ENCODE results near the gene COPG2. TPM values are rescaled to one million over a fixed set of nuclear protein-coding genes. Genes with fewer than 3 reads are reported as not detected.

The COPG2 gene
- total and polyA plus RNA-seq, 2 donors (not counting 1 experiment from before 2014, with no cell fraction given) = 47.8 to 52.4 TPM

GRCh38 chr7:130490888-130491804 is 177.4 kb downstream of the COPG2 start:
- no peaks in the 10 kb centered on the region for H3K36me3 ChIP-seq (ENCODE audit: control insufficient read depth, insufficient read depth, low read length)
- H3K27ac ChIP-seq (ENCODE audit: insufficient read depth, low read length) = peak overlapping the region; percentile 49
- H3K79me2 ChIP-seq (ENCODE audit: control insufficient read depth, insufficient read depth, low read length) = peaks cover 28% of the 10 kb centered on the region
- peak; percentile 50 to 54 for DNase-seq (ENCODE audit: low read depth in 2 of 2)
- peak overlapping the region; percentile 40 for H3K9ac ChIP-seq (ENCODE audit: insufficient read depth, low read length)
- no peaks in the 10 kb centered on the region for H4K20me1 ChIP-seq (ENCODE audit: control insufficient read depth, extremely low read depth, insufficient read depth, low read length)
- TF ChIP-seq EZH2 (IDR thresholded peaks at IDR 0.05; ENCODE audit: low read length, missing control alignments) (no peak), CTCF (conservative IDR thresholded peaks at IDR 0.05 in 1 of 2, IDR thresholded peaks at IDR 0.05 in 1 of 2; ENCODE audit: low read depth in 1 of 2, low read length in 2 of 2) (peak in 1 of 2 donors; percentile 46)
- no peaks in the 10 kb centered on the region for H3K9me3 ChIP-seq (ENCODE audit: control insufficient read depth, insufficient read depth, low read depth, low read length)
- peak overlapping the region; percentile 58 for H2AFZ ChIP-seq (ENCODE audit: low read length)
- H3K4me2 ChIP-seq (ENCODE audit: extremely low read depth, insufficient read depth, low read length) = peak overlapping the region; percentile 73
- peaks cover 4% of the 10 kb centered on the region for H3K4me1 ChIP-seq (ENCODE audit: control insufficient read depth, extremely low read depth, insufficient read depth, low read length)
- peak overlapping the region; percentile 24 to 64 (median 34) for H3K4me3 ChIP-seq (replicated peaks in 1 of 4; ENCODE audit: control extremely low read depth in 1 of 4, insufficient read depth in 1 of 4, low read depth in 3 of 4, low read length in 4 of 4)
- no peaks in the 10 kb centered on the region for H3K27me3 ChIP-seq (ENCODE audit: control insufficient read depth, insufficient read depth, low read length)

GRCh38 chr7:130490311-130490791 is 178.2 kb downstream of the COPG2 start:
- H3K79me2 ChIP-seq (ENCODE audit: control insufficient read depth, insufficient read depth, low read length) = peaks cover 26% of the 10 kb centered on the region
- no peaks in the 10 kb centered on the region for H3K27me3 ChIP-seq (ENCODE audit: control insufficient read depth, insufficient read depth, low read length)
- H3K9ac ChIP-seq (ENCODE audit: insufficient read depth, low read length) = no peak overlapping the region
- no peak overlapping the region for H2AFZ ChIP-seq (ENCODE audit: low read length)
- no peak for TF ChIP-seq CTCF (conservative IDR thresholded peaks at IDR 0.05 in 1 of 2, IDR thresholded peaks at IDR 0.05 in 1 of 2; ENCODE audit: low read depth in 1 of 2, low read length in 2 of 2)
- TF ChIP-seq EZH2 (IDR thresholded peaks at IDR 0.05; ENCODE audit: low read length, missing control alignments) = no peak
- peaks cover 4% of the 10 kb centered on the region for H3K4me1 ChIP-seq (ENCODE audit: control insufficient read depth, extremely low read depth, insufficient read depth, low read length)
- no peaks in the 10 kb centered on the region for H4K20me1 ChIP-seq (ENCODE audit: control insufficient read depth, extremely low read depth, insufficient read depth, low read length)
- H3K4me2 ChIP-seq (ENCODE audit: extremely low read depth, insufficient read depth, low read length) = peak overlapping the region; percentile 30
- H3K9me3 ChIP-seq (ENCODE audit: control insufficient read depth, insufficient read depth, low read depth, low read length) = no peaks in the 10 kb centered on the region
- no peaks in the 10 kb centered on the region for H3K36me3 ChIP-seq (ENCODE audit: control insufficient read depth, insufficient read depth, low read length)
- H3K4me3 ChIP-seq (replicated peaks in 1 of 4; ENCODE audit: control extremely low read depth in 1 of 4, insufficient read depth in 1 of 4, low read depth in 3 of 4, low read length in 4 of 4) = peak overlapping the region in 2 of 4 experiments; percentile 8 to 17
- DNase-seq (ENCODE audit: low read depth in 2 of 2) = peak; percentile 9 to 61
- peak overlapping the region; percentile 20 for H3K27ac ChIP-seq (ENCODE audit: insufficient read depth, low read length)

GRCh38 chr7:130489140-130489983 is 179.2 kb downstream of the COPG2 start:
- no peaks in the 10 kb centered on the region for H4K20me1 ChIP-seq (ENCODE audit: control insufficient read depth, extremely low read depth, insufficient read depth, low read length)
- H3K79me2 ChIP-seq (ENCODE audit: control insufficient read depth, insufficient read depth, low read length) = peaks cover 18% of the 10 kb centered on the region
- H2AFZ ChIP-seq (ENCODE audit: low read length) = no peak overlapping the region
- H3K4me1 ChIP-seq (ENCODE audit: control insufficient read depth, extremely low read depth, insufficient read depth, low read length) = peaks cover 4% of the 10 kb centered on the region
- H3K36me3 ChIP-seq (ENCODE audit: control insufficient read depth, insufficient read depth, low read length) = no peaks in the 10 kb centered on the region
- no peaks in the 10 kb centered on the region for H3K9me3 ChIP-seq (ENCODE audit: control insufficient read depth, insufficient read depth, low read depth, low read length)
- TF ChIP-seq EZH2 (IDR thresholded peaks at IDR 0.05; ENCODE audit: low read length, missing control alignments) = no peak
- TF ChIP-seq CTCF (conservative IDR thresholded peaks at IDR 0.05 in 1 of 2, IDR thresholded peaks at IDR 0.05 in 1 of 2; ENCODE audit: low read depth in 1 of 2, low read length in 2 of 2) = no peak
- H3K27me3 ChIP-seq (ENCODE audit: control insufficient read depth, insufficient read depth, low read length) = no peaks in the 10 kb centered on the region
- H3K27ac ChIP-seq (ENCODE audit: insufficient read depth, low read length) = peak overlapping the region; percentile 23
- DNase-seq (ENCODE audit: low read depth in 2 of 2) = peak; percentile 43 to 99
- H3K4me2 ChIP-seq (ENCODE audit: extremely low read depth, insufficient read depth, low read length) = peak overlapping the region; percentile 51
- H3K9ac ChIP-seq (ENCODE audit: insufficient read depth, low read length) = no peak overlapping the region
- no peak overlapping the region for H3K4me3 ChIP-seq (replicated peaks in 1 of 4; ENCODE audit: control extremely low read depth in 1 of 4, insufficient read depth in 1 of 4, low read depth in 3 of 4, low read length in 4 of 4)

Data from fibroblast of lung (primary cell).